HepG2 (cell line): ENCODE data around the gene SSBP2. TPM values are rescaled to one million over a fixed set of nuclear protein-coding genes. Genes with fewer than 3 reads are reported as not detected.

Experiments used
- BORCS8-MEF2B ChIP-seq: sonication (generic); formaldehyde crosslinking; IDR thresholded peaks from 2 replicates; pipeline ENCODE4 v1.8.0; 2022; ENCODE audit warnings: mild to moderate bottlenecking, missing genetic modification reagents
- CHCHD3 ChIP-seq: sonication (generic); formaldehyde crosslinking; IDR thresholded peaks from 2 replicates; pipeline ENCODE4 v1.8.0; 2022; ENCODE audit warnings: mild to moderate bottlenecking, missing genetic modification reagents, moderate library complexity
- DNMT1 ChIP-seq: sonication (generic); formaldehyde crosslinking; IDR thresholded peaks from 2 replicates; pipeline ENCODE4 v1.5.1; 2020; ENCODE audit warnings: mild to moderate bottlenecking, missing genetic modification reagents
- FOXM1 ChIP-seq: sonication (generic); formaldehyde crosslinking; IDR thresholded peaks from 2 replicates; pipeline ENCODE4 v1.5.0; 2020; ENCODE audit warnings: missing genetic modification reagents
- HOMEZ ChIP-seq: IDR thresholded peaks from 2 replicates; pipeline ENCODE4 v1.6.1; 2016; ENCODE audit warnings: low read depth
- KMT2A ChIP-seq: sonication (generic); formaldehyde crosslinking; IDR thresholded peaks from 2 replicates; pipeline ENCODE4 v1.4.0; 2020; ENCODE audit warnings: missing genetic modification reagents
- MTF2 ChIP-seq: sonication (generic); formaldehyde crosslinking; IDR thresholded peaks from 2 replicates; pipeline ENCODE4 v1.5.0; 2020; ENCODE audit warnings: missing genetic modification reagents, borderline replicate concordance
- NRL ChIP-seq: sonication (generic); formaldehyde crosslinking; IDR thresholded peaks from 2 replicates; pipeline ENCODE4 v1.5.0; 2020; ENCODE audit warnings: missing genetic modification reagents, mild to moderate bottlenecking, moderate library complexity, borderline replicate concordance
- PATZ1 ChIP-seq: sonication (generic); formaldehyde crosslinking; IDR thresholded peaks from 2 replicates; pipeline ENCODE4 v1.4.0; 2020; ENCODE audit warnings: missing genetic modification reagents
- POGZ ChIP-seq: sonication (generic); formaldehyde crosslinking; IDR thresholded peaks from 2 replicates; pipeline ENCODE4 v1.4.0; 2020; ENCODE audit warnings: mild to moderate bottlenecking, missing genetic modification reagents
- POLR2A ChIP-seq, 2 experiments: IDR thresholded peaks; 2 replicates each; pipeline ENCODE4 v1.6.1; 2011; ENCODE audit warnings: low read depth in 2 of 2, low read length in 2 of 2, mild to moderate bottlenecking in 1 of 2, moderate library complexity in 1 of 2; ENCODE audit not compliant: insufficient read depth in 1 of 2
- RAD51 ChIP-seq: fragments of 450-650 bp; IDR thresholded peaks from 2 replicates; pipeline ENCODE4 v1.6.1; 2016; ENCODE audit warnings: borderline replicate concordance
- RARA ChIP-seq: IDR thresholded peaks from 2 replicates; pipeline ENCODE4 v1.6.1; 2016; ENCODE audit warnings: missing genetic modification reagents, missing compliant biosample characterization
- SIN3A ChIP-seq: IDR thresholded peaks from 2 replicates; pipeline ENCODE4 v1.6.1; 2011; ENCODE audit warnings: low read depth, mild to moderate bottlenecking, control low read depth, low read length, borderline replicate concordance
- SP2 ChIP-seq: sonication (generic); formaldehyde crosslinking; IDR thresholded peaks from 2 replicates; pipeline ENCODE4 v1.5.1; 2020; ENCODE audit warnings: mild to moderate bottlenecking, missing genetic modification reagents
- TBP ChIP-seq: sonication (generic); formaldehyde crosslinking; IDR thresholded peaks from 2 replicates; pipeline ENCODE4 v1.5.0; 2020; ENCODE audit warnings: missing genetic modification reagents
- THAP7 ChIP-seq: sonication (generic); formaldehyde crosslinking; IDR thresholded peaks from 2 replicates; pipeline ENCODE4 v1.8.1; 2023; ENCODE audit warnings: mild to moderate bottlenecking, missing genetic modification reagents
- ZIK1 ChIP-seq: sonication (generic); formaldehyde crosslinking; IDR thresholded peaks from 2 replicates; pipeline ENCODE4 v1.5.0; 2020; ENCODE audit warnings: mild to moderate bottlenecking, low read depth, missing genetic modification reagents, borderline replicate concordance
- ZNF138 ChIP-seq: sonication (generic); formaldehyde crosslinking; IDR thresholded peaks from 2 replicates; pipeline ENCODE4 v1.5.0; 2020; ENCODE audit warnings: mild to moderate bottlenecking, low read depth, missing genetic modification reagents
- ZNF260 ChIP-seq: sonication (generic); formaldehyde crosslinking; IDR thresholded peaks from 2 replicates; pipeline ENCODE4 v1.4.0; 2020; ENCODE audit warnings: missing genetic modification reagents, low read depth, mild to moderate bottlenecking, borderline replicate concordance
- ZNF382 ChIP-seq: sonication (generic); formaldehyde crosslinking; IDR thresholded peaks from 2 replicates; pipeline ENCODE4 v1.5.0; 2020; ENCODE audit warnings: missing genetic modification reagents, mild to moderate bottlenecking, borderline replicate concordance
- ZNF549 ChIP-seq: sonication (generic); formaldehyde crosslinking; IDR thresholded peaks from 2 replicates; pipeline ENCODE4 v1.5.0; 2020; ENCODE audit warnings: missing genetic modification reagents
- ZNF660 ChIP-seq: sonication (generic); formaldehyde crosslinking; IDR thresholded peaks from 2 replicates; pipeline ENCODE4 v1.5.1; 2020; ENCODE audit warnings: mild to moderate bottlenecking, low read depth, missing genetic modification reagents, borderline replicate concordance
- polyA plus RNA-seq, 8 experiments: library from polyadenylated mRNA; depleted of rRNA in 3 of 8; stranded (reverse) in 7 of 8; unstranded in 1 of 8; fragments of >200 nt; fragmentation: Illumina TruSeq in 4 of 8; extraction: Trizol in 4 of 8; gene quantifications; 2 replicates each; pipeline versions ENCODE4 v1.2.1 to v1.2.3, GENCODE V29; 2011 to 2016; ENCODE audit warnings: low read depth in 4 of 8, missing spikeins in 1 of 8, mixed read lengths in 1 of 8; ENCODE audit not compliant: insufficient read depth in 1 of 8
- total RNA-seq, 5 experiments: library from RNA; depleted of rRNA; stranded (reverse); fragments of >200 nt; fragmentation: Illumina TruSeq; extraction: Trizol; gene quantifications; 2 replicates each; pipeline ENCODE4 v1.2.3, GENCODE V29; 2016; ENCODE audit warnings: low read depth in 1 of 5

The SSBP2 gene
- total and polyA plus RNA-seq, 2 of the 13 experiments (the other 11 are each of a cell fraction or from before 2014, with no cell fraction given), result 0.16 TPM; not detected in 1

GRCh38 chr5:81450940-81451339 is 300.0 kb downstream of the SSBP2 start (continued):
- TF ChIP-seq CHCHD3 (no peak), SIN3A (no peak), PATZ1 (CRISPR knock-in tag) (no peak), BORCS8-MEF2B (no peak), ZNF549 (CRISPR knock-in tag) (no peak), ZNF660 (CRISPR knock-in tag) (no peak), THAP7 (no peak), ZNF382 (CRISPR knock-in tag) (no peak), ZIK1 (CRISPR knock-in tag) (no peak), KMT2A (CRISPR knock-in tag) (no peak), SP2 (CRISPR knock-in tag) (no peak), POLR2A (IDR thresholded peaks at IDR 0.05; ENCODE audit: insufficient read depth in 1 of 2, low read depth in 2 of 2, low read length in 2 of 2) (no peak), DNMT1 (CRISPR knock-in tag) (no peak), MTF2 (CRISPR knock-in tag) (no peak), HOMEZ (peak; percentile 66; the same call in 1 of the 2 replicates), ZNF138 (CRISPR knock-in tag) (no peak), ZNF260 (CRISPR knock-in tag) (no peak), FOXM1 (CRISPR knock-in tag) (no peak), POGZ (CRISPR knock-in tag) (peak; percentile 65), NRL (CRISPR knock-in tag) (no peak), RARA (CRISPR knock-in tag) (no peak), TBP (CRISPR knock-in tag) (no peak), RAD51 (no peak)
